HG03025 (cell line): Measurements from ENCODE around the gene TPST1.
A peak's percentile ranks its signal among the peaks of the same experiment; 100 is the strongest.
"Not testable (repeated sequence)": the region's sequence is repeated elsewhere in the genome, so short reads cannot be mapped to it uniquely, and the experiment has no call there.

Experiments used
- ATAC-seq: cut with Tn5 transposase; IDR thresholded peaks from one replicate; pipeline ENCODE4 v1.9.1; 2021; ENCODE audit warnings: mild to moderate bottlenecking, moderate library complexity; ENCODE audit not compliant: unreplicated experiment, low FRiP score

The TPST1 gene

GRCh38 chr7:66204822-66205740, at the start of gene TPST1:
TPST1 (plus strand) TSS chr7:66205334; CDS start chr7:66240426, 35,092 bp downstream.
- peak; percentile 92 for ATAC-seq

DNA sequence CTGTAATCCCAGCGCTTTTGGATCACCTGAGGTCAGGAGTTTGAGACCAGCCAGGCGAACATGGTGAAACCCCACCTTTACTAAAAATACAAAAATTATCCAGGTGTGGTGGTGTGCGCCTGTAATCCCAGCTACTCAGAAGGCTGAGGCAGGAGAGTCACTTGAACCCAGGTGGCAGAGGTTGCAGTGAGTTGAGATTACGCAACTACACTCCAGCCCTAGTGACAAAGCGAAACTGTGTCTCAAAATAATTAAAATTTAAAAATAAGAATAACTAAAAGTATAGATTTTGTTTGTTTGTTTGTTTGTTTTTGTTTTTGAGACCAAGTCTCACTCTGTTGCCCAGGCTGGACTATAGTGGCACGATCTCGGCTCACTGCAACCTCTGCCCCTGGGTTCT, 49.1 kb upstream of the TPST1 start:
- not testable (repeated sequence) for ATAC-seq

- ATAC-seq, result no peak
These were observed 48.1 kb upstream of the TPST1 start for GRCh38 chr7:66157060-66157459.

- no peak for ATAC-seq
These were observed 42.5 kb upstream of the TPST1 start for GRCh38 chr7:66162622-66163021.

DNA sequence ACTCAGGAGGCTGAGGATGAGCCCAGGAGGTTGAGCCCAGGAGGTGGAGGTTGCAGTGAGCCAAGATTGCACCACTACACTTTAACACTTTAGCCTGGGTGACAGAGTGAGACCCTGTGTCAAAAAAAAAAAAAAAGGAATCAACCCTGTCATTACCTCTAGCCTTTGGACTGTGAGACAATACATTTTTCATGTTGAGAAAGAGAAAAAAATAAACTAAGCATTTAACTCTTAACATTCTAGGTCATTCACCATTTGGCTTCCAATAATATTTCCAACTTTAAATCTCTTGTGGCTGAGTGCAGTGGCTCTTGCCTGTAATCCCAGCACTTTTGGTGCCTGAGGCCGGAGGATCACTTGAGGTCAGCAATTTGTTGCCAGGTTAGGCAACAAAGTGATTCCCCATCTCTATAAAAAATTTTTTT, 41.9 kb upstream of the TPST1 start:
- no peak for ATAC-seq

- no peak for ATAC-seq
These were observed 40.8 kb upstream of the TPST1 start for GRCh38 chr7:66164356-66164755.

GRCh38 chr7:66167773-66168387, 37.3 kb upstream of the TPST1 start:
- no peak for ATAC-seq

DNA sequence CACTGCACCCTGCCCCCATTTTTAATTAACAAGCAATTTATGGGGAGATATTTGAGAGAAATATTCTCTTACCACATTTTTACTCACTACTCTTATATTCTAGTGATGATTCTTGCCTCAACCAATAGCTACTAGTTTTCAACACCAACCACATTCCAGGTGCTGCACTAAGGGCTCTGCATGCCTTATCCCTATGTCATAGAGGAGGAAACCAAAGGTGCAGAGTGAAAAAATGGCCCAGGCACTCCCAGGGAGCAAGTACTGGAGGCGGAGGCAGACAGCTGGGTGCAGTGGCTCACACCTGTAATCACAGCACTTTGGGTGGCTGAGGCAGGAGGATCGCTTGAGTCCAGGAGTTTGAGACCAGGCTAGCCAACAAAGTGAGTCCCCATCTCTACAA, 35.5 kb upstream of the TPST1 start:
- ATAC-seq, result no peak

- no peak for ATAC-seq
These were observed 34.6 kb upstream of the TPST1 start for GRCh38 chr7:66170309-66171231.

DNA sequence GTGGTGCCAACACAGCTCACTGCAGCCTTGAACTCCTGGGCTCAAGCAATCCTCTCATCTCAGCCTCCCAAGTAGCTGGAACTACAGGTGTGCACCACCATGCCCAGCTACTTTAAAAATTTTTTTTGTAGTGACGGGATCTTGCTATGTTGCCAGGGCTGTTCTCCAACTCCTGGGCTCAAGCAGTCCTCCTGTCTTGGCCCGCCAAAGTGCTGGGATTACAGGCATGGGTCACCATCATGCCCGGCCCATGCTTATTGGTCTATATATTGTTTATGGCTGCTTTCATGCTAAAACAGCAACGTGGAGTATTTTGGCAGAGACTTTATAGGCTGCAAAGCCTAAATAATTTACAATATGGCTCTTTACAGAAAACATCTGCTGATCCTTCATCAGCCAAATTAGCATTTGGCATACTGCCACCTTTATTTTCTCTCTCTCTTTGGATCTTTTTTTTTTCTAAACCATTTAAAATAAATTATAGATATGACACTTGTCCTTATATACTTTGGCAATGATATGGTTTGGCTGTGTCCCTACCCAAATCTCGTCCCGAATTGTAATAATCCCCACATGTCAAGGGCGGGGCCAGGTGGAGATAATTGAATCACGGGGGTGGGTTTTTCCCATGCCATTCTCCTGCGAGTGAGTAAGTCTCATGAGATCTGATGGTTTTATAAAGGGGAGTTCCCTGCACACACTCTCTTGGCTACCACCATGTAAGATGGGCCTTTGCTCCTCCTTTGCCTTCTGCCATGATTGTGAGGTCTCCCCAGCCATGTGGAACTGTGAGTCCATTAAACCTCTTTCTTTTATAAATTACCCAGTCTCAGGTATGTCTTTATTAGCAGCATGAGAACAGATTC, 32.4 kb upstream of the TPST1 start:
- not testable (repeated sequence) for ATAC-seq

GRCh38 chr7:66173856-66174255, 31.3 kb upstream of the TPST1 start:
- ATAC-seq, result no peak

- not testable (repeated sequence) for ATAC-seq
These were observed 30.1 kb upstream of the TPST1 start for GRCh38 chr7:66175006-66175405.

DNA sequence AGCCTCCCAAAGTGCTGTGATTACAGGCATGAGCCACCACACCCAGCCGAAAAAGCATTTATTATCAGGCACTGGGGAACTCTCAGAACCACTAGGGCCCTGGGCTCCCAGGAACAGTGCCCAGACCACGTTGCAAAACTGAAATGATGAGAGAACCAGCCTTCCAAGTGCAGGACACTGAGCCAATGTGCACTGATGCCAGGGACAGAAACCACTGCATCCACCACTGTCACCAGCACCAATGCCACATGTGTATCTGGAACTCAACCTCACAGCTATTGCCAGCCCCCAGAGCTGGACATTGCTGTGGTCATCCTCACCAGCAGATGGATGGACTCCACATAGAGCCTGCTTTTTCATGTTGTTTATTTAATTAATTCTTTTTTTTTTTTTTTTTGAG, 28.2 kb upstream of the TPST1 start:
- ATAC-seq, result no peak

DNA sequence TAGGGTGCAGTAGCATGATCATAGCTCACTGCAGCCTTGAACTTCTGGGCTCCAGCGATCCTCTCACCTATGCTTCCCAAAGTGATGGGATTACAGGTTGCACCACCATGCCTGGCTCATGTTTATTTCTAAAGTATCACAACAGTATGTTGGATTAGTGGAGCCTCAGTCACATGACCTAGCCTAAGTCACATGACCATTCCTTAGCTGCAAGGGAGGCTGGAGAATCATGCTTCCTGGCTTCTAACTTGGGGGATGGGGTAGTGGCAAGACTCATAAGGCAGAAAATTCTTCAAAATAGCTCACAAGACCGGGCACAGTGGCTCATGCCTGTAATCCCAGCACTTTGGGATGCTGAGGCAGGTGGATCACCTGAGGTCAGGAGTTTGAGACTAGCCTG, 26.9 kb upstream of the TPST1 start:
- ATAC-seq, result no peak

DNA sequence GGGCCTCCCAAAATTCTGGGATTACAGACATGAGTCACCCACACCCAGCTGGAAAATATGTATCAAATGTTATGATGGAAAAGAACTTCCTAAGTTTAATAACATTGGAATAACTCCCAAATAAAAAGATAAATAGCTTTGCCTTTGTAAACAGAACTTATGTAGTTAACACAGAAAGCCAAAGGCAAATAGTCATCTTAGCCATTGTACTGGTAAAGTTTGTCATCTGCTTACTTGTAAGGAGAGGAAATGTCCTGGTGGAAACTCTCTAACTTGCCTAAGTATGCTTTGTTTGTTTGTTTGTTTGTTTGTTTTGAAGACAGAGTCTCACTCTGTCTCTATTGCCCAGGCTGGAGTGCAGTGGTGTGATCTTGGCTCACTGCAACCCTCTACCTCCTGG, 23.8 kb upstream of the TPST1 start:
- ATAC-seq, result no peak

GRCh38 chr7:66181845-66182244, 23.3 kb upstream of the TPST1 start:
- ATAC-seq, result no peak

DNA sequence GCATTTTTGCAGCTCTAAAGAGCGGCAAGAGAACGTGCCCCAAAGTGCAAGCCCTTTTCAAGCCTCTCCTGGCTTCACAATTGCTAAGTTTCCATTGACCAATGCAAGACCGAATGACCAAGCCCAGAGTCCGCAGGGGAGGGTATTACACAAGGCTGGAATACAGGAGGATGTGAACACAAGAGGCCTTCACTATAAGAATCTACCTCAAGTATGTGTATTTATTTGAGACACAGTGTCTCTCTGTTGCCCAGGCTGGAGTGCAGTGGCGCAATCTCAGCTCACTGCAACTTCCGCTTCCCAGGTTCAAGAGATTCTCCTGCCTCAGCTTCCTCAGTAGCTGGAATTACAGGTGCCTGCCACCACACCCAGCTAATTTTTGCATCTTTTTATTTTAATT, 22.2 kb upstream of the TPST1 start:
- no peak for ATAC-seq

GRCh38 chr7:66183700-66184099, 21.4 kb upstream of the TPST1 start:
- no peak for ATAC-seq

- no peak for ATAC-seq
These were observed 19.4 kb upstream of the TPST1 start for GRCh38 chr7:66185680-66186187.

DNA sequence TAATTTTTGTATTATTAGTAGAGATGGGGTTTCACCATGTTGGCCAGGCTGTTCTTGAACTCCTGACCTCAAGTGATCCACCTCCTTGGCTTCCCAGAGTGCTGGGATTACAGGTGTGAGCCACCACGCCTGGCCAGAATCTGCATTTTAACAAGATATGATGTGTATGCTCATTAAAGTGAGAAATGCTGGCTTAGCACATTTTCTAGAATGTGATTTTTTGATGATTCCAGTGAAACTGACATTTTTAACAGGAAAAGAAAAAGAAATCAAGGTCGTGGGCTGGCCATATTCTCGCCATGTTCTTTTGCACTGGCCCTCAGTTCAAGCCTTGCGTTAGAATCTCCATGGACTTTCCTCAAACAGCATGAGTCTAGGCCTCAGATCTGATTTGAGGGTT, 18.1 kb upstream of the TPST1 start:
- ATAC-seq, result no peak
